Esophagus muscularis mucosa (tissue), 3 donors: ENCODE measurements around the gene GNMT.

ENCODE experiments used
- EP300 ChIP-seq: sonication (generic); formaldehyde crosslinking; IDR thresholded peaks from one replicate; pipeline ENCODE4 v1.6.1; 2017; ENCODE audit warnings: antibody characterized with exemption
- TF ChIP-seq, protein P1 (sequence below), 3 experiments: fragments of 200-600 bp in 2 of 3; fragments of 450-650 bp in 1 of 3; sonication (generic) in 2 of 3; IDR thresholded peaks; one replicate each; pipeline ENCODE4 v1.5.1; 2017 to 2019; ENCODE audit warnings: antibody characterized with exemption in 3 of 3, mild to moderate bottlenecking in 2 of 3, moderate library complexity in 1 of 3

DNA sequence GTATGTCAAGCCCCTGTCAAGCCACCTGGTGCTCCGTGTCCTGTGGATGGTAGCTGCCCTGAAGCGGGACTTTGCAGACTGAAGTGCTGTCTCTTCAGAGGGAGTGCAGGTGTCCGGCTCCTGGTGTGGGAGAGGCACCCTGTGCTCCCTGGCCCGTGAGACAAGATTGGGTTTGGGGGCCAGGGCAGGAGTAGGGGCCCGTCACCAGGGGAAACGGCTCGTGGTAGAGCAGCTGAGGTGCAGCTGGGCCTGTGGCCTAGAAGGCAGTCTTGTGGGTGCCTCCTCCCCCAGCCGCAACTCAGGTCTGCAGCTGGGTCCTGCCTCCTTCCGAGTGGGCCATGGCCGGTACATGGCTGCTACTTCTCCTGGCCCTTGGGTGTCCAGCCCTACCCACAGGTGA, 44.8 kb upstream of the GNMT start, which contains the start of gene PTCRA:
- TF ChIP-seq, protein P1, sequence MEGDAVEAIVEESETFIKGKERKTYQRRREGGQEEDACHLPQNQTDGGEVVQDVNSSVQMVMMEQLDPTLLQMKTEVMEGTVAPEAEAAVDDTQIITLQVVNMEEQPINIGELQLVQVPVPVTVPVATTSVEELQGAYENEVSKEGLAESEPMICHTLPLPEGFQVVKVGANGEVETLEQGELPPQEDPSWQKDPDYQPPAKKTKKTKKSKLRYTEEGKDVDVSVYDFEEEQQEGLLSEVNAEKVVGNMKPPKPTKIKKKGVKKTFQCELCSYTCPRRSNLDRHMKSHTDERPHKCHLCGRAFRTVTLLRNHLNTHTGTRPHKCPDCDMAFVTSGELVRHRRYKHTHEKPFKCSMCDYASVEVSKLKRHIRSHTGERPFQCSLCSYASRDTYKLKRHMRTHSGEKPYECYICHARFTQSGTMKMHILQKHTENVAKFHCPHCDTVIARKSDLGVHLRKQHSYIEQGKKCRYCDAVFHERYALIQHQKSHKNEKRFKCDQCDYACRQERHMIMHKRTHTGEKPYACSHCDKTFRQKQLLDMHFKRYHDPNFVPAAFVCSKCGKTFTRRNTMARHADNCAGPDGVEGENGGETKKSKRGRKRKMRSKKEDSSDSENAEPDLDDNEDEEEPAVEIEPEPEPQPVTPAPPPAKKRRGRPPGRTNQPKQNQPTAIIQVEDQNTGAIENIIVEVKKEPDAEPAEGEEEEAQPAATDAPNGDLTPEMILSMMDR (IDR thresholded peaks at IDR 0.05): no peak
- TF ChIP-seq EP300: no peak
